Spinal cord (tissue), 10 donors: ENCODE measurements around the gene SCYGR5. TPM values are rescaled to one million over a fixed set of nuclear protein-coding genes. Genes with fewer than 3 reads are reported as not detected.

Experiments used
- DNase-seq, 6 donors: peaks; one replicate each; pipeline versions ENCODE4 v3.0.0 to v3.0.0-alpha.2; 2013 to 2015; ENCODE audit warnings: low spot score in 6 of 6, low read depth in 4 of 6
- H3K27ac ChIP-seq: one replicate; pipeline ENCODE4 v1.5.1; 2013; ENCODE audit warnings: low read depth, low read length, control low read depth
- H3K27me3 ChIP-seq: one replicate; pipeline ENCODE4 v1.6.1; 2013; ENCODE audit warnings: low read length; ENCODE audit not compliant: control insufficient read depth, insufficient read depth
- H3K36me3 ChIP-seq: one replicate; pipeline ENCODE4 v1.6.1; 2013; ENCODE audit warnings: low read length; ENCODE audit not compliant: control insufficient read depth, insufficient read depth
- H3K4me1 ChIP-seq: one replicate; pipeline ENCODE4 v1.6.1; 2013; ENCODE audit warnings: low read length; ENCODE audit not compliant: control insufficient read depth, insufficient read depth
- H3K4me3 ChIP-seq: one replicate; pipeline ENCODE4 v1.5.1; 2013; ENCODE audit warnings: low read depth, low read length, control low read depth
- H3K9me3 ChIP-seq: one replicate; pipeline ENCODE4 v1.6.1; 2013; ENCODE audit warnings: low read length; ENCODE audit not compliant: control insufficient read depth, insufficient read depth
- WGBS: methylation state at CpG from one replicate; pipeline ENCODE4 v1.1.5; 2013; ENCODE audit warnings: missing lambda C conversion rate; ENCODE audit not compliant: insufficient coverage; 5-methylcytosine and 5-hydroxymethylcytosine counted together
- polyA plus RNA-seq, 2 donors: library from polyadenylated mRNA; unstranded; fragments of 120-200 nt; gene quantifications; one replicate each; pipeline ENCODE4 v1.2.1, GENCODE V29; 2013; ENCODE audit not compliant: insufficient read length in 2 of 2
- total RNA-seq, 2 donors: library from RNA; depleted of rRNA in 1 of 2; stranded (reverse); fragments of 120-200 nt in 1 of 2; fragments of >200 nt in 1 of 2; gene quantifications; one replicate each; pipeline versions ENCODE4 v1.2.3 to v1.2.4, GENCODE V29; 2013 to 2014
- donor health status: healthy.

SCYGR5 gene
- total and polyA plus RNA-seq, 4 donors: not detected

DNA sequence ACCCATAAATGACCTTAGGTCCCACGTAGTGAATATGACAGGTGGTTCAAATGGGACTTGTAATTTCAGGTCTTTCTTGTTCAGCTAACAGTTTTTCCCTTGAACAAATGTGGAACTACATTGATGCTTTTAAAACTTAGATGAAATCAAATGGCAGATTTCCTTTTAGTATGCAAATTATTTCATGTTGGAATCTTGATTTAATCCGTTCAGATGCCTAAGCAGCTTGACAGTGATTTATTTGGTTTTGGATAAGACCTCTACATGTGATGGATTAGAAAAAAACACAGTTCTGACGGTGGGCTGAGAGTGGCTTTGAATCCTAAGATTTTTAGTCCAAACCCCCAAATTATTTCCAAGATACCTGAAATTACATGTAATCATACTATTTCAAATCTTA lies 32.4 kb upstream of the SCYGR5 start:
- peak in 1 of 6 donors; percentile 38 for DNase-seq
- Histone ChIP-seq H3K36me3 (no peaks in the 10 kb centered on the region), H3K27me3 (no peaks in the 10 kb centered on the region), H3K9me3 (no peaks in the 10 kb centered on the region), H3K4me1 (no peaks in the 10 kb centered on the region), H3K4me3 (no peak overlapping the region), H3K27ac (no peak overlapping the region)
- no CpG with 5 or more reads among the region's 3 CpGs for WGBS

DNA sequence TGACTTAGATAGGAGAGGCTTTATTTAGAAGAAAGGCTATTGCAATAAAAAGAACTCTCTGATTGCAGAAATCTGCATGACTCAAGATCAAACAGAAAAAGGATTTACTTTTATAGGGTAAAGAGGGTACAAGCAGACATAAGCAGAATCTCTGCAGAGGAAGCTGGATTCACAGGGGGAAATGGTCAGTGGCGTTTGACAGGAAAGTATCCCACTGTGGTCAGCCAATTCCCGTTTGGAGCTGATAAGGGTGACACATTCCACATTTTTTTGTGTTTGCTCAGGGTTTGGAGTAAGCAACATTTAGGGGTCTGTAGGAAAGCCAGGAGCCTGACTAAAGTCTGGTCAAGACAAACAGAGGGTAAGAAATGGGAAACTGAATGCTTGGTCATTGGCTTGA lies 23.9 kb upstream of the SCYGR5 start:
- no peak for DNase-seq
- no peaks in the 10 kb centered on the region for H3K27me3 ChIP-seq
- H3K27ac ChIP-seq: no peak overlapping the region
- H3K4me3 ChIP-seq: no peak overlapping the region
- H3K9me3 ChIP-seq: no peaks in the 10 kb centered on the region
- WGBS: 39% methylated on average over 2 of the region's 2 CpGs
- no peaks in the 10 kb centered on the region for H3K36me3 ChIP-seq
- H3K4me1 ChIP-seq: no peaks in the 10 kb centered on the region

DNA sequence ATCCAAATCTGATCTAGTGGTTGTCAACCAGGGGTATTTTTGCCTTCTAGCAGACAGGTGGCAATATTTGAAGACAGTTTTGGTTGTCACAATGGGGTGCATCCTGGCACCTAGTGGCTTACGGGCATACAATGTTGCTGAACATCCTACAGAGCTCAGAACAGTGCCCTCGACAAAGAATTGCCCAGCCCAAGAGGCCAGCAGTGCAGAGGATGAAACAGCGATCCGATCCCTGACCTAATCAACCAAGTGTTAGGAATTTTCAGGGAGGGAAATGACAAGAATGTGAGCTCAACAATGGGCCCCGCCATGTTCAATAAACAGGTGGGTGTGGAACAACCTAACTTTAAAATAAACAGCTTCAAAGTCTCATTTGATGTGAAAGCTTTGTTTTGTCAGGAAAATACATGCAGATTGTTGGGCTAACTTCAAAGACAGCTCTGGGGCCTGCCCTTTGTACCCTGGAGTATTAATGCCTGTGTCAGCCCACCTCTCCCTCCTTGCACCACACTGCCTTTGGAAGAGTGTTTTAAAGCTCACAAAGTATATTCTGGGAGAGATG lies 22.5 kb upstream of the SCYGR5 start:
- Histone ChIP-seq H3K27me3 (no peaks in the 10 kb centered on the region), H3K27ac (no peak overlapping the region), H3K4me1 (no peaks in the 10 kb centered on the region), H3K36me3 (no peaks in the 10 kb centered on the region), H3K4me3 (no peak overlapping the region), H3K9me3 (no peaks in the 10 kb centered on the region)
- 80% methylated on average over 1 of the region's 5 CpGs for WGBS
- DNase-seq: no peak

DNA sequence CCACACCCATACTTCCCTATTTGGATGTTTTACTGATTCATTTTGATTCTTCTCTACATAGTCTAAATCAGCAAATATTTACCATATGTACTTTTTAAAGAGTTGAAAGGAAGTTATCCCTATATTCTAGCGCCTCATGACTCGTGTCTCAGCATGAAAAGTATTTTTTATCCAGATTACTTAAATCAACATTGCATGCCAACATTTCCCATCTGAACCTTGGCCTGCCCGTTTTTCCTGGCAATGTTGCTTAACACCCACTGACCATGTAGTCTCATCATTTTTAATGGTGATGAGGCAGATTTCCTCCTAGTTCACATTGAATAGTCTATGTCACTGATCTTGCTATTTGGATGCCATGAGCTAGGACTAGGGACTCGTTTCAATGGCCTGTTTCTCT lies 13.2 kb upstream of the SCYGR5 start:
- DNase-seq: no peak
- Histone ChIP-seq H3K4me1 (no peaks in the 10 kb centered on the region), H3K36me3 (no peaks in the 10 kb centered on the region), H3K27ac (no peak overlapping the region), H3K9me3 (no peaks in the 10 kb centered on the region), H3K27me3 (no peaks in the 10 kb centered on the region), H3K4me3 (no peak overlapping the region)
- WGBS: 66% methylated on average over 2 of the region's 4 CpGs

DNA sequence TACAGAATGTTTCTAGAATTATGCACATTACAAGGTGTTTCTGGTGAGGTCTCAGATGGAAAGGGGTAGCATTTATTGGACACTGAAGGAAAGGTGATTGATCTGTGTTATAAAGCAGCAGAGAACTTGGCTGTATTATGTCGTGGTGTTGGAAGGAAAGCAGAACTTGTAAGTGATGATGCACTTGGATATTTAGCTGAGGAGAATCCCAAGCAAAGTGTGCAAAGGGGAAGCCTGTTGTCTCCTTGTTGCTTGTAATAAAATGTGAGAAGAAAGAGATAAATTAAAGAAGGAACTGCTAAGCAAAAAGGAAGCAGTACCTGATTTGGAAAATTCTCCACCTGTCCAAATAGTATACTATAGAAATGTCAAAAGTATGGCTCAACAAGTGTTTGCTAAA lies 12.2 kb upstream of the SCYGR5 start:
- no peak for DNase-seq
- no peaks in the 10 kb centered on the region for H3K9me3 ChIP-seq
- no peaks in the 10 kb centered on the region for H3K27me3 ChIP-seq
- no peaks in the 10 kb centered on the region for H3K36me3 ChIP-seq
- 50% methylated on average over 1 of the region's 1 CpG for WGBS
- H3K4me1 ChIP-seq: no peaks in the 10 kb centered on the region
- H3K4me3 ChIP-seq: no peak overlapping the region
- H3K27ac ChIP-seq: no peak overlapping the region

DNA sequence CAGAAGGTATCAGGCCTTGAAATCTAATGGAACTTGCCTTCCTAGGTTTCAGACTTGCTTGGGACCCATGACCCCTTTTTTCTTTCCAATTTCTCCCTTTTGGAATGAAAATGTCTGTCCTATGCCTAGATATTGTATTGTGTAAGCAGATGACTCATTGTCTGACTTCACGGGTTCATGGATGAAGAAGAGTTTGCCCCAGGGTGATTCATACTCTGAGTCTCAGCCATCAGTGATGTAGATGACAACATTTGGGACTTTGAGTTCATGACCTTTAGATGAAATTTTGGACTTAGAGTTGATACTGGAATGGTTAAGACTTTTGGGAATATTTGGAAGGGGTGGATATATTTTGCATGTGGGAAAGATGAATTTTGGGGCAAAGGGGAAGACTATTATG lies 11.2 kb upstream of the SCYGR5 start:
- H3K27ac ChIP-seq: no peak overlapping the region
- DNase-seq: no peak
- H3K36me3 ChIP-seq: no peaks in the 10 kb centered on the region
- no peak overlapping the region for H3K4me3 ChIP-seq
- H3K4me1 ChIP-seq: no peaks in the 10 kb centered on the region
- no peaks in the 10 kb centered on the region for H3K27me3 ChIP-seq
- H3K9me3 ChIP-seq: no peaks in the 10 kb centered on the region
- WGBS: 100% methylated on average over 1 of the region's 1 CpG

DNA sequence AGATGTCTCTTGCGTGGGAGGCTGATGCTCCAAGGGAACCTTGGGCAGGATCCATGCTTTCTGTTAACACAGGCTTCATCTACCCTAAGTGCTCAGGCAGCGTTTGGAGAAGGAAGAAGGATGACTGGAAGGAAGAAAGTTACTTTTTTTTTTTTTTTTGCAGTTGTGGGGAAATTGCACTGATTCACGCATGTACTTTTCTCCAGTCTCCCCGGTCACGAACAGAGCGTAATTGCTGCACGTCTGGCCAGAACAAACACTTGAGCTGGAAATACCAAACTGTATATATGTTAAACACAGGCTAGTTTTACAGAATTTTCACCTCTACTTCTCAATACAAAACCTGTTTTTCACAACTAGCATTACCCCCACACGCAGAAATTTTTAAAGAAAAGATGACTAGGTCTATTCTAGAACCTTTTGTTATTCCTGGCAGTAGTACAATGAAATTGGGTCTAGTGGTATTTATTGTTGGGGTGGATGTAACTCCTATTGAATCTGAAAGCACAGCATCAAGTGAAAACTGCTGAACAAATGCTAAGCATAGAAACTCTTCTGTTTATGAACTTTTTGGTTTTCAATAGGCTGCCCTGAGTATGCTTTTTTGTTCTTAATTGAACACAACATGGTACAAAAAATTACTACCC lies 9.3 kb upstream of the SCYGR5 start:
- H3K36me3 ChIP-seq: no peaks in the 10 kb centered on the region
- no peak overlapping the region for H3K4me3 ChIP-seq
- H3K9me3 ChIP-seq: no peaks in the 10 kb centered on the region
- no peaks in the 10 kb centered on the region for H3K27me3 ChIP-seq
- no peak overlapping the region for H3K27ac ChIP-seq
- WGBS: no CpG with 5 or more reads among the region's 8 CpGs
- H3K4me1 ChIP-seq: no peaks in the 10 kb centered on the region
- DNase-seq: no peak

DNA sequence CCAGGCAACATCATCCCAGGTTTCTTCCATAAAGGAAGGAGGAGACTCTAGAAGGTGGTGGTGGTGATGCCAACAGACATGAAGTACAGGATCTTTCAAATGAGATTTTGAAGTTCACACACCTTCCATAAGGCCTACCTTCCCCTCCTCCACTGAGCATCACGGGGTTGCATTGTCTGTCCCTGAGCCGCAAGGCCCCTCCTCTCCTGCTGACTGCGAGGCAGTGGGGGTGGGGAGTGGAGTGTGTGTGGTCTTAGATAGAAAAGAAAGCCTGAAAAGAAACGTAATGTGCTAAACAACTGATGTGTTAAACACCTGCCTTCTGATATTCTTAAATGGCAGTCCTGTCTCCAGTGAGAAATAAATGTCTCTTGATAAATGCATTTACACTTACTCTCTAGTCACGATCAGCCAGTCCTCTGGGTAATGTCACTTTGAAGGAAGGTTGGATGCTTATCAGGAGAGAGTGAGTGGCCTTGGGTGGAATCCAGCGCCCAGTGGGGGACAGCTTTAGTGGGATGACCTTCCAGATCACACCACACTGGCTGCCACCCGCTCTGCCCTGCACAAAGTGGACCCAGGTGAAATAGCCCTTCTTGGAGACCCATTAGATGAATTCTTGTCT lies 5.5 kb upstream of the SCYGR5 start:
- Histone ChIP-seq H3K27me3 (no peaks in the 10 kb centered on the region), H3K4me1 (no peaks in the 10 kb centered on the region), H3K9me3 (no peaks in the 10 kb centered on the region), H3K4me3 (no peak overlapping the region), H3K36me3 (no peaks in the 10 kb centered on the region), H3K27ac (no peak overlapping the region)
- no CpG with 5 or more reads among the region's 7 CpGs for WGBS
- no peak for DNase-seq

DNA sequence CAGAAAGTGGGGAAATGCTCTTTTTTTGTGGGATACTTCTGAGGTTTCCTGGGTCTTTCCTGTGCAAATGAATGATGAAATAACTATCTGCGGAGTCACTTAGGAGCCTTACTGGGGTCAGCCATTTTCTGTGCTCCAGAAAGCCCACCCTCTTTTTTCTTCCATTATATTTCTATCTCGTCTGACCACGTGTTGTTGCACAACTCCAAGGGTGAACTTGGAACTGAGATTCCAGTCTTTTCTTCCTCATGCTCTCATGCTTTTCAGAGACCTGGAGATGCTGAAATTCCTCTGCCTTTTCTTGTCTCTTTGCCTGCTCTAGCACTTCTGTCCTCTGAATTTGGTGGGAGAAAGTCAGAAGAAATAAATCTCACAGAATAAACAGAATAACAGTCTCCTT lies 4.8 kb upstream of the SCYGR5 start:
- 70% methylated on average over 3 of the region's 3 CpGs for WGBS

More for the DNA sequence above, 4.8 kb upstream of the SCYGR5 start:
- DNase-seq: no peak
- H3K27me3 ChIP-seq: no peaks in the 10 kb centered on the region
- H3K9me3 ChIP-seq: no peaks in the 10 kb centered on the region
- no peaks in the 10 kb centered on the region for H3K4me1 ChIP-seq
- H3K4me3 ChIP-seq: no peak overlapping the region
- H3K36me3 ChIP-seq: no peaks in the 10 kb centered on the region
- H3K27ac ChIP-seq: no peak overlapping the region
